Adipose tissue (tissue), 3 donors: ENCODE results near the gene TTC7B. TPM values are rescaled to one million over a fixed set of nuclear protein-coding genes. Genes with fewer than 3 reads are reported as not detected.

ENCODE experiments used
- H3K27ac ChIP-seq: one replicate; pipeline ENCODE4 v1.5.1; 2013; ENCODE audit warnings: low read depth, low read length
- WGBS, 3 donors: extraction: QIAGEN DNeasy Blood & Tissue Kit; methylation state at CpG; one replicate each; pipeline ENCODE4 v1.1.7; 2013; 5-methylcytosine and 5-hydroxymethylcytosine counted together
- polyA plus RNA-seq, 3 donors: library from polyadenylated mRNA; stranded (reverse); fragments of 200-250 nt; gene quantifications; one replicate each; pipeline ENCODE4 v1.2.3, GENCODE V29; 2013
- donor health status: healthy with polysubstance abuse.
- donor health status: Bipolar disorder and iron deficiency.
- donor health status: healthy.

TTC7B gene
- polyA plus RNA-seq, 3 donors, result 14.1 to 35.1 (median 19.7) TPM

GRCh38 chr14:90514566-90514965 lies 301.7 kb downstream of the TTC7B start:
- WGBS, 3 donors, result 79 to 94% (median 91%) methylated on average over 4 of the region's 4 CpGs

GRCh38 chr14:90514015-90514398 lies 302.2 kb downstream of the TTC7B start:
- no peak overlapping the region for H3K27ac ChIP-seq
- WGBS, 3 donors, result 64 to 93% (median 90%) methylated on average over 15 of the region's 15 CpGs

More at GRCh38 chr14:90514566-90514965, 301.7 kb downstream of the TTC7B start:
- no peak overlapping the region for H3K27ac ChIP-seq

GRCh38 chr14:90513161-90514014 lies 302.8 kb downstream of the TTC7B start:
- 20 to 72% (median 69%) methylated on average over 16 of the region's 16 CpGs for WGBS, 3 donors
- H3K27ac ChIP-seq, result no peak overlapping the region

GRCh38 chr14:90512329-90512991 lies 303.8 kb downstream of the TTC7B start:
- no peak overlapping the region for H3K27ac ChIP-seq
- WGBS, 3 donors, result 38 to 89% (median 84%) methylated on average over 10 of the region's 10 CpGs

- WGBS, 3 donors, result 73 to 87% (median 80%) methylated on average over 9 of the region's 9 CpGs
- H3K27ac ChIP-seq, result no peak overlapping the region
These were observed 304.4 kb downstream of the TTC7B start for GRCh38 chr14:90511795-90512328.

GRCh38 chr14:90511252-90511651 lies 305.0 kb downstream of the TTC7B start:
- 90 to 98% (median 93%) methylated on average over 4 of the region's 4 CpGs for WGBS, 3 donors
- H3K27ac ChIP-seq, result no peak overlapping the region

- WGBS, 3 donors, result 56 to 74% (median 74%) methylated on average over 9 of the region's 9 CpGs
- no peak overlapping the region for H3K27ac ChIP-seq
These were observed 306.1 kb downstream of the TTC7B start for GRCh38 chr14:90510159-90510558.

GRCh38 chr14:90509403-90509802 lies 306.8 kb downstream of the TTC7B start:
- no peak overlapping the region for H3K27ac ChIP-seq
- whole genome bisulfite sequencing, 3 donors, result 65 to 70% (median 66%) methylated on average over 5 of the region's 5 CpGs

GRCh38 chr14:90508536-90509254 lies 307.5 kb downstream of the TTC7B start:
- 34 to 38% (median 35%) methylated on average over 21 of the region's 21 CpGs for WGBS, 3 donors
- no peak overlapping the region for H3K27ac ChIP-seq

- H3K27ac ChIP-seq, result no peak overlapping the region
- WGBS, 3 donors, result 78 to 86% (median 84%) methylated on average over 9 of the region's 9 CpGs
These were observed 308.2 kb downstream of the TTC7B start for GRCh38 chr14:90508036-90508435.

- 95 to 97% (median 95%) methylated on average over 5 to 7 of the region's 7 CpGs for whole genome bisulfite sequencing, 3 donors
- no peak overlapping the region for H3K27ac ChIP-seq
These were observed 308.8 kb downstream of the TTC7B start for GRCh38 chr14:90507428-90507827.

GRCh38 chr14:90506748-90507147 lies 309.5 kb downstream of the TTC7B start:
- no peak overlapping the region for H3K27ac ChIP-seq
- 94 to 95% (median 95%) methylated on average over 6 of the region's 6 CpGs for WGBS, 3 donors

- WGBS, 3 donors, result 88 to 91% (median 88%) methylated on average over 13 of the region's 13 CpGs
These were observed 310.7 kb downstream of the TTC7B start for GRCh38 chr14:90505531-90505930.

GRCh38 chr14:90504643-90505042 lies 311.6 kb downstream of the TTC7B start:
- WGBS, 3 donors, result 92 to 98% (median 94%) methylated on average over 8 of the region's 8 CpGs
- H3K27ac ChIP-seq, result no peak overlapping the region

More at GRCh38 chr14:90505531-90505930, 310.7 kb downstream of the TTC7B start:
- no peak overlapping the region for H3K27ac ChIP-seq

GRCh38 chr14:90503582-90503981 lies 312.6 kb downstream of the TTC7B start:
- 48 to 62% (median 61%) methylated on average over 5 of the region's 5 CpGs for WGBS, 3 donors
- H3K27ac ChIP-seq, result no peak overlapping the region

GRCh38 chr14:90502760-90503159 lies 313.5 kb downstream of the TTC7B start:
- no peak overlapping the region for H3K27ac ChIP-seq

- WGBS, 3 donors, result 34 to 74% (median 50%) methylated on average over 19 of the region's 19 CpGs
- no peak overlapping the region for H3K27ac ChIP-seq
These were observed 315.4 kb downstream of the TTC7B start for GRCh38 chr14:90500665-90501370.
